Naive thymus-derived CD4-positive, alpha-beta T cell (primary cell): ENCODE measurements around the gene SMARCAL1. TPM values are rescaled to one million over a fixed set of nuclear protein-coding genes. Genes with fewer than 3 reads are reported as not detected.

ENCODE experiments used
- ATAC-seq: fragments of 150-1000 bp; cut with Tn5 transposase; 2 replicates; pipeline ENCODE4 v1.10.0; 2021; ENCODE audit warnings: mild to moderate bottlenecking, moderate library complexity
- CTCF ChIA-PET: fragments of 350-600 bp; sonication (Branson Sonifier 250); formaldehyde crosslinking; loops from one replicate; lab custom pipeline; 2021; ENCODE audit warnings: antibody characterized with exemption; lab: Charles Lee
- POLR2A ChIA-PET: fragments of 350-600 bp; sonication (Branson Sonifier 250); formaldehyde crosslinking; loops from one replicate; lab custom pipeline; 2021; ENCODE audit warnings: antibody characterized with exemption, inconsistent platforms; lab: Charles Lee
- DNase-seq, 9 donors: peaks; one replicate each; pipeline versions ENCODE4 v3.0.0 to v3.0.0-alpha.2; 2020 to 2022; ENCODE audit warnings: mixed read lengths in 1 of 9
- H3K27ac ChIP-seq: one replicate; pipeline ENCODE4 v1.7.0; 2013; ENCODE audit warnings: mild to moderate bottlenecking, low read depth, low read length, moderate library complexity
- H3K27me3 ChIP-seq, 2 donors: one replicate each; pipeline ENCODE4 v1.7.0; 2013; ENCODE audit warnings: low read length in 2 of 2, mild to moderate bottlenecking in 2 of 2, moderate library complexity in 2 of 2; ENCODE audit not compliant: control insufficient read depth in 2 of 2, insufficient read depth in 2 of 2
- H3K36me3 ChIP-seq, 3 experiments: 1 replicate in 2 of 3; 2 replicates in 1 of 3; pipeline ENCODE4 v1.7.0; 2013; ENCODE audit warnings: low read length in 3 of 3, mild to moderate bottlenecking in 3 of 3, moderate library complexity in 1 of 3; ENCODE audit not compliant: insufficient read depth in 3 of 3, control insufficient read depth in 2 of 3
- H3K4me1 ChIP-seq, 2 donors: one replicate each; pipeline ENCODE4 v1.7.0; 2013; ENCODE audit warnings: low read length in 2 of 2, mild to moderate bottlenecking in 2 of 2, moderate library complexity in 1 of 2; ENCODE audit not compliant: control insufficient read depth in 2 of 2, insufficient read depth in 2 of 2
- H3K4me3 ChIP-seq: 2 replicates; pipeline ENCODE4 v1.7.0; 2013; ENCODE audit warnings: mild to moderate bottlenecking, low read length
- H3K9me3 ChIP-seq, 3 experiments: 1 replicate in 2 of 3; 2 replicates in 1 of 3; pipeline ENCODE4 v1.7.0; 2013; ENCODE audit warnings: low read length in 3 of 3; ENCODE audit not compliant: control insufficient read depth in 2 of 3
- H3K27ac Mint-ChIP-seq, 9 donors: one replicate each; pipeline ENCODE4 v1.8.0; 2020 to 2022; ENCODE audit warnings: mixed read lengths in 9 of 9, mild to moderate bottlenecking in 8 of 9, moderate library complexity in 5 of 9, inconsistent platforms in 2 of 9
- H3K27me3 Mint-ChIP-seq, 5 donors: one replicate each; pipeline ENCODE4 v1.8.0; 2021 to 2022; ENCODE audit warnings: mixed read lengths in 5 of 5, mild to moderate bottlenecking in 1 of 5
- H3K36me3 Mint-ChIP-seq, 5 donors: one replicate each; pipeline ENCODE4 v1.8.0; 2020 to 2022; ENCODE audit warnings: mixed read lengths in 5 of 5, mild to moderate bottlenecking in 3 of 5, inconsistent platforms in 1 of 5
- H3K4me1 Mint-ChIP-seq, 7 donors: one replicate each; pipeline ENCODE4 v1.8.0; 2020 to 2022; ENCODE audit warnings: mixed read lengths in 7 of 7, mild to moderate bottlenecking in 3 of 7, inconsistent platforms in 1 of 7
- H3K4me3 Mint-ChIP-seq, 10 donors: one replicate each; pipeline ENCODE4 v1.8.0; 2020 to 2022; ENCODE audit warnings: mild to moderate bottlenecking in 10 of 10, mixed read lengths in 10 of 10, moderate library complexity in 6 of 10, inconsistent platforms in 2 of 10
- H3K9me3 Mint-ChIP-seq, 11 donors: one replicate each; pipeline ENCODE4 v1.8.0; 2020 to 2022; ENCODE audit warnings: mixed read lengths in 11 of 11, mild to moderate bottlenecking in 4 of 11, inconsistent platforms in 1 of 11, moderate library complexity in 1 of 11
- intact Hi-C, 2 donors: fragments of 100-400 bp; cut with micrococcal nuclease; formaldehyde crosslinking; loops; one replicate each; pipeline ENCODE4 v1.15.1; 2023
- polyA plus RNA-seq, 2 donors: library from polyadenylated mRNA; unstranded; fragments of 300-500 nt; fragmentation: Illumina TruSeq; gene quantifications; one replicate each; pipeline ENCODE4 v1.2.3, GENCODE V29; 2021
- total RNA-seq, 6 experiments: library from RNA in 5 of 6; stranded (reverse) in 5 of 6; gene quantifications; 1 replicate in 5 of 6; 2 replicates in 1 of 6; pipeline ENCODE4 v1.2.3 and lab custom pipeline; 2021 to 2026

The SMARCAL1 gene
- total and polyA plus RNA-seq, 7 experiments from 2014 or later = 16.2 to 31.2 (median 24.6) TPM

GRCh38 chr2:216503159-216503629 lies 90.9 kb downstream of the SMARCAL1 start:
- Histone ChIP-seq H3K4me1 (peaks cover 12 to 18% of the 10 kb centered on the region in 2 donors), H3K36me3 (peaks cover 23 to 49% (median 32%) of the 10 kb centered on the region in 3 experiments), H3K4me3 (no peak overlapping the region), H3K27me3 (no peaks in the 10 kb centered on the region), H3K9me3 (no peaks in the 10 kb centered on the region), H3K27ac (no peak overlapping the region)
- H3K4me1 Mint-ChIP-seq = peaks cover 16 to 49% (median 40%) of the 10 kb centered on the region in 7 donors
- no peak overlapping the region for H3K4me3 Mint-ChIP-seq
- peaks cover 21 to 62% (median 50%) of the 10 kb centered on the region in 5 donors for H3K36me3 Mint-ChIP-seq
- ATAC-seq (no peak), DNase-seq (no peak)
- intact Hi-C loops = loop anchor here in 1 of 2 donors (10.0 kb wide), 1 partner anchor 1722 kb away; no protein-coding TSS in a partner anchor
- POLR2A ChIA-PET = no interaction called here
- H3K27me3 Mint-ChIP-seq = peaks cover 0 to 3% (median 0%) of the 10 kb centered on the region in 5 donors
- H3K27ac Mint-ChIP-seq = peak overlapping the region in 1 of 9 donors; percentile 27
- CTCF ChIA-PET = no interaction called here
- no peaks in the 10 kb centered on the region for H3K9me3 Mint-ChIP-seq

- intact Hi-C loops = loop anchor here in 1 of 2 donors (10.0 kb wide), 1 partner anchor 1721 kb away; no protein-coding TSS in a partner anchor
- CTCF ChIA-PET = no interaction called here
- no peak overlapping the region for H3K27ac ChIP-seq
- ATAC-seq (no peak), DNase-seq (no peak)
- no peak overlapping the region for H3K4me3 ChIP-seq
- peaks cover 10 to 16% of the 10 kb centered on the region in 2 donors for H3K4me1 ChIP-seq
- peaks cover 0 to under 1% (median 0%) of the 10 kb centered on the region in 5 donors for H3K27me3 Mint-ChIP-seq
- peaks cover 16 to 46% (median 34%) of the 10 kb centered on the region in 7 donors for H3K4me1 Mint-ChIP-seq
- H3K36me3 Mint-ChIP-seq = peaks cover 21 to 62% (median 49%) of the 10 kb centered on the region in 5 donors
- H3K36me3 ChIP-seq = peaks cover 23 to 49% (median 32%) of the 10 kb centered on the region in 3 experiments
- no peaks in the 10 kb centered on the region for H3K27me3 ChIP-seq
- no peaks in the 10 kb centered on the region for H3K9me3 Mint-ChIP-seq
- POLR2A ChIA-PET = no interaction called here
- no peak overlapping the region for H3K4me3 Mint-ChIP-seq
- H3K9me3 ChIP-seq = no peaks in the 10 kb centered on the region
- H3K27ac Mint-ChIP-seq = peak overlapping the region in 2 of 9 donors; percentile 31 to 34
Measured at GRCh38 chr2:216503697-216504375, 91.6 kb downstream of the SMARCAL1 start.

- no peaks in the 10 kb centered on the region for H3K9me3 ChIP-seq
- CTCF ChIA-PET = no interaction called here
- peaks cover 18 to 59% (median 48%) of the 10 kb centered on the region in 5 donors for H3K36me3 Mint-ChIP-seq
- no peak overlapping the region for H3K27ac ChIP-seq
- no peak overlapping the region for H3K4me3 Mint-ChIP-seq
- H3K27me3 ChIP-seq = no peaks in the 10 kb centered on the region
- POLR2A ChIA-PET = interaction anchor here (0.7 kb wide), 1 partner anchor 490 kb away, joined by 4 read pairs; no protein-coding TSS in a partner anchor
- H3K27me3 Mint-ChIP-seq = no peaks in the 10 kb centered on the region
- peak overlapping the region in 3 of 9 donors; percentile 28 to 34 (median 31) for H3K27ac Mint-ChIP-seq
- peaks cover 10 to 16% of the 10 kb centered on the region in 2 donors for H3K4me1 ChIP-seq
- intact Hi-C loops = loop anchor here in 1 of 2 donors (10.0 kb wide), 1 partner anchor 1720 kb away; no protein-coding TSS in a partner anchor
- H3K4me1 Mint-ChIP-seq = peaks cover 16 to 46% (median 29%) of the 10 kb centered on the region in 7 donors
- ATAC-seq (no peak), DNase-seq (no peak)
- H3K36me3 ChIP-seq = peaks cover 23 to 49% (median 32%) of the 10 kb centered on the region in 3 experiments
- H3K4me3 ChIP-seq = no peak overlapping the region
- no peaks in the 10 kb centered on the region for H3K9me3 Mint-ChIP-seq
Measured at GRCh38 chr2:216504376-216504762, 92.1 kb downstream of the SMARCAL1 start.

GRCh38 chr2:216505133-216506106 lies 93.1 kb downstream of the SMARCAL1 start:
- H3K4me1 Mint-ChIP-seq = peaks cover 12 to 36% (median 18%) of the 10 kb centered on the region in 7 donors
- Histone ChIP-seq H3K9me3 (no peaks in the 10 kb centered on the region), H3K4me1 (peaks cover under 1 to 9% of the 10 kb centered on the region in 2 donors), H3K27ac (no peak overlapping the region), H3K4me3 (no peak overlapping the region), H3K36me3 (peaks cover 13 to 40% (median 24%) of the 10 kb centered on the region in 3 experiments), H3K27me3 (no peaks in the 10 kb centered on the region)
- peaks cover 12 to 50% (median 37%) of the 10 kb centered on the region in 5 donors for H3K36me3 Mint-ChIP-seq
- ATAC-seq (no peak), DNase-seq (no peak)
- POLR2A ChIA-PET = interaction anchor here (0.7 kb wide), 1 partner anchor 492 kb away, joined by 4 read pairs; no protein-coding TSS in a partner anchor
- no peaks in the 10 kb centered on the region for H3K9me3 Mint-ChIP-seq
- peak overlapping the region in 1 of 10 donors; percentile 13 for H3K4me3 Mint-ChIP-seq
- H3K27me3 Mint-ChIP-seq = no peaks in the 10 kb centered on the region
- intact Hi-C loops = loop anchor here in 1 of 2 donors (10.0 kb wide), 1 partner anchor 1719 kb away; no protein-coding TSS in a partner anchor
- CTCF ChIA-PET = no interaction called here
- H3K27ac Mint-ChIP-seq = peak overlapping the region in 6 of 9 donors; percentile 10 to 68 (median 44)

GRCh38 chr2:216507220-216508160 lies 95.2 kb downstream of the SMARCAL1 start:
- H3K4me1 Mint-ChIP-seq = peaks cover 4 to 18% (median 11%) of the 10 kb centered on the region in 7 donors
- ATAC-seq (no peak), DNase-seq (no peak)
- CTCF ChIA-PET = interaction anchor here (0.6 to 1.7 kb wide), 3 partner anchors 11 to 399 kb away, joined by 3 to 5 read pairs (median 3); partner anchors contain the start of gene XRCC5
- Histone ChIP-seq H3K4me1 (no peaks in the 10 kb centered on the region), H3K4me3 (no peak overlapping the region), H3K36me3 (peaks cover under 1 to 19% (median 7%) of the 10 kb centered on the region in 3 experiments), H3K9me3 (no peaks in the 10 kb centered on the region), H3K27me3 (no peaks in the 10 kb centered on the region), H3K27ac (no peak overlapping the region)
- POLR2A ChIA-PET = interaction anchor here (1.0 kb wide), 1 partner anchor 9 kb away, joined by 3 read pairs; the partner anchor contains the start of gene RPL37A
- no peaks in the 10 kb centered on the region for H3K9me3 Mint-ChIP-seq
- H3K4me3 Mint-ChIP-seq = no peak overlapping the region
- peak overlapping the region in 1 of 9 donors; percentile 57 for H3K27ac Mint-ChIP-seq
- intact Hi-C loops = loop anchor here in 1 of 2 donors (10.0 kb wide), 1 partner anchor 1717 kb away; no protein-coding TSS in a partner anchor
- H3K36me3 Mint-ChIP-seq = peaks cover 12 to 36% (median 21%) of the 10 kb centered on the region in 5 donors
- H3K27me3 Mint-ChIP-seq = no peaks in the 10 kb centered on the region
